ENCODE data around the gene GPR65. TPM values are rescaled to one million over a fixed set of nuclear protein-coding genes. Genes with fewer than 3 reads are reported as not detected.
A peak's percentile ranks its signal among the peaks of the same experiment; 100 is the strongest.

GPR65 gene
- total and polyA plus RNA-seq, 9 of the 15 experiments (the other 6 are each of a cell fraction or from before 2014, with no cell fraction given) = 0.03 to 0.11 (median 0.04) TPM; not detected in 6

DNA sequence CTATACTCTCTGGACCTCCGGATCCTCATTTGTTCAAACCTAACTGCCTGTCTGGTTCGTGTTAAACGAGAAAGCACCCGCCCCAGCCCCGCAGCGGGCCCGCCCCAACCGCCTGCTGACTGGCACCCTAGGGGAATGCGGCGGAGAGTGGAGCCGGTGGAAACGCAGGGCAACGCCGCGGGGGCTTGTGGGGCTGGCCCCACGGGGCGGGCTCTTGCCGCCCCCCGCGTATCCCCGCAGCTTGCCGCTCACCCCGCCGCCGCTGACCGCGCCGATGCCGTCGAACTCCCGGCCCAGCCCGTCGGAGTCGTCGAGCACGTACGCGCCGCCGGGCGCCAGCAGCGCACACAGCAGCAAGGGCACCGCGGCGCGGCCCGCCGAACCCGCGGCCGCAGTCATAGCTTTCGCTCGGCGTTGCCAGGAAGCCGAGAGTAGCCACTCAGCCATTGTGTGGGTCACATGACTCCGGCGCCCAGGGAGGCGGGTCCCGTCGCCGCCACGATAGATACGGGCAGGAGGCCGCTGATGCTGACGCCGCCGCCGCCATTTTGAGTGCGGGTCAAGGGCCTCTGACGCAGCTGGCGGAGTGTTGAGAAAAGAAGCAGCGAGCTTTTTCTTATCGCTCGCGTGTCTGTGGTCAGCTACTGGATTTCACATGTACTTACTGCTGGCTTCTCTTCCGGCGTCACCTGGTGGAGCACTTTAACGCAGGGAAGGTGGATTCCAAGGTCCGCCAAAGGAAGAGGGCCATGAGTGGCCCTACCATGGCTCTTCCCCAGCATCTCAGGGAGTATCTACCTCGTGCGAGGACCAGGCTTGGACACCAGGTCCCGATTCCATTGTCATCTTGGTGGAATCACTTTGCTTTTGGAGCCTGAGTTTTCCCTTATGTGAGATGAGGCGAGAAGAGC lies 12.0 kb upstream of the GPR65 start, which contains the start of gene GALC (continued):
- TF ChIP-seq ARNT (IDR thresholded peaks at IDR 0.05) = no peak
- no peak for TF ChIP-seq FOXA1 (IDR thresholded peaks at IDR 0.05; ENCODE audit: borderline replicate concordance)
- TF ChIP-seq ZNF583 (CRISPR knock-in tag; IDR thresholded peaks at IDR 0.05) = no peak
- TF ChIP-seq L3MBTL2 (IDR thresholded peaks at IDR 0.05) = peak; percentile 84
- TF ChIP-seq ZNF41 (CRISPR knock-in tag; conservative IDR thresholded peaks at IDR 0.05) = no peak
- TF ChIP-seq MCM7 (IDR thresholded peaks at IDR 0.05) = no peak
- TF ChIP-seq, protein P1, sequence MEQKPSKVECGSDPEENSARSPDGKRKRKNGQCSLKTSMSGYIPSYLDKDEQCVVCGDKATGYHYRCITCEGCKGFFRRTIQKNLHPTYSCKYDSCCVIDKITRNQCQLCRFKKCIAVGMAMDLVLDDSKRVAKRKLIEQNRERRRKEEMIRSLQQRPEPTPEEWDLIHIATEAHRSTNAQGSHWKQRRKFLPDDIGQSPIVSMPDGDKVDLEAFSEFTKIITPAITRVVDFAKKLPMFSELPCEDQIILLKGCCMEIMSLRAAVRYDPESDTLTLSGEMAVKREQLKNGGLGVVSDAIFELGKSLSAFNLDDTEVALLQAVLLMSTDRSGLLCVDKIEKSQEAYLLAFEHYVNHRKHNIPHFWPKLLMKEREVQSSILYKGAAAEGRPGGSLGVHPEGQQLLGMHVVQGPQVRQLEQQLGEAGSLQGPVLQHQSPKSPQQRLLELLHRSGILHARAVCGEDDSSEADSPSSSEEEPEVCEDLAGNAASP (IDR thresholded peaks at IDR 0.05) = no peak
- TF ChIP-seq NELFE (IDR thresholded peaks at IDR 0.05; ENCODE audit: insufficient read depth, insufficient read length) = no peak
- no peak for TF ChIP-seq ZNF347 (CRISPR knock-in tag; IDR thresholded peaks at IDR 0.05; ENCODE audit: low read depth)
- TF ChIP-seq KLF13 (tag; IDR thresholded peaks at IDR 0.05; ENCODE audit: borderline replicate concordance, low read depth) = 0 out of 2 replicates have a peak, but pooled peaks have one; percentile 23
- TF ChIP-seq, protein P2, sequence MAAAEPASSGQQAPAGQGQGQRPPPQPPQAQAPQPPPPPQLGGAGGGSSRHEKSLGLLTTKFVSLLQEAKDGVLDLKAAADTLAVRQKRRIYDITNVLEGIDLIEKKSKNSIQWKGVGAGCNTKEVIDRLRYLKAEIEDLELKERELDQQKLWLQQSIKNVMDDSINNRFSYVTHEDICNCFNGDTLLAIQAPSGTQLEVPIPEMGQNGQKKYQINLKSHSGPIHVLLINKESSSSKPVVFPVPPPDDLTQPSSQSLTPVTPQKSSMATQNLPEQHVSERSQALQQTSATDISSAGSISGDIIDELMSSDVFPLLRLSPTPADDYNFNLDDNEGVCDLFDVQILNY (CRISPR knock-in tag; IDR thresholded peaks at IDR 0.05) = no peak
- TF ChIP-seq NFIC (IDR thresholded peaks at IDR 0.05) = peak; percentile 56
- no peak; a peak in 1 of 4 replicates for TF ChIP-seq MAZ (CRISPR knock-in tag; conservative IDR thresholded peaks at IDR 0.05 in 1 of 2, IDR thresholded peaks at IDR 0.05 in 1 of 2)
- no peak for TF ChIP-seq CAMTA2 (CRISPR knock-in tag; conservative IDR thresholded peaks at IDR 0.05)
- no peak for TF ChIP-seq RFX7 (CRISPR knock-in tag; IDR thresholded peaks at IDR 0.05)
- TF ChIP-seq, protein P3, sequence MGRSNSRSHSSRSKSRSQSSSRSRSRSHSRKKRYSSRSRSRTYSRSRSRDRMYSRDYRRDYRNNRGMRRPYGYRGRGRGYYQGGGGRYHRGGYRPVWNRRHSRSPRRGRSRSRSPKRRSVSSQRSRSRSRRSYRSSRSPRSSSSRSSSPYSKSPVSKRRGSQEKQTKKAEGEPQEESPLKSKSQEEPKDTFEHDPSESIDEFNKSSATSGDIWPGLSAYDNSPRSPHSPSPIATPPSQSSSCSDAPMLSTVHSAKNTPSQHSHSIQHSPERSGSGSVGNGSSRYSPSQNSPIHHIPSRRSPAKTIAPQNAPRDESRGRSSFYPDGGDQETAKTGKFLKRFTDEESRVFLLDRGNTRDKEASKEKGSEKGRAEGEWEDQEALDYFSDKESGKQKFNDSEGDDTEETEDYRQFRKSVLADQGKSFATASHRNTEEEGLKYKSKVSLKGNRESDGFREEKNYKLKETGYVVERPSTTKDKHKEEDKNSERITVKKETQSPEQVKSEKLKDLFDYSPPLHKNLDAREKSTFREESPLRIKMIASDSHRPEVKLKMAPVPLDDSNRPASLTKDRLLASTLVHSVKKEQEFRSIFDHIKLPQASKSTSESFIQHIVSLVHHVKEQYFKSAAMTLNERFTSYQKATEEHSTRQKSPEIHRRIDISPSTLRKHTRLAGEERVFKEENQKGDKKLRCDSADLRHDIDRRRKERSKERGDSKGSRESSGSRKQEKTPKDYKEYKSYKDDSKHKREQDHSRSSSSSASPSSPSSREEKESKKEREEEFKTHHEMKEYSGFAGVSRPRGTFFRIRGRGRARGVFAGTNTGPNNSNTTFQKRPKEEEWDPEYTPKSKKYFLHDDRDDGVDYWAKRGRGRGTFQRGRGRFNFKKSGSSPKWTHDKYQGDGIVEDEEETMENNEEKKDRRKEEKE (IDR thresholded peaks at IDR 0.05; ENCODE audit: borderline replicate concordance in 1 of 2, control insufficient read depth in 1 of 2, low read depth in 2 of 2, low read length in 1 of 2) = no peak
- TF ChIP-seq ZC3H11A (IDR thresholded peaks at IDR 0.05; ENCODE audit: low read depth, low read length) = no peak
- TF ChIP-seq ATF7 (IDR thresholded peaks at IDR 0.05) = no peak
- no peak for TF ChIP-seq NR1H2 (CRISPR knock-in tag; IDR thresholded peaks at IDR 0.05)
- TF ChIP-seq CCAR2 (IDR thresholded peaks at IDR 0.05; ENCODE audit: low read depth, low read length) = no peak
- no peak for TF ChIP-seq HIVEP1 (CRISPR knock-in tag; IDR thresholded peaks at IDR 0.05)
- TF ChIP-seq FOXJ2 (tag; IDR thresholded peaks at IDR 0.05) = 0 out of 2 replicates have a peak, but pooled peaks have one; percentile 29
- TF ChIP-seq CSDE1 (IDR thresholded peaks at IDR 0.05) = no peak
- peak; percentile 70 for TF ChIP-seq NR2C1 (IDR thresholded peaks at IDR 0.05)
- TF ChIP-seq NR2C1 (tag; IDR thresholded peaks at IDR 0.05) = peak; percentile 85
- TF ChIP-seq CXXC5 (CRISPR knock-in tag; IDR thresholded peaks at IDR 0.05) = peak; percentile 94

Data from K562 (cell line).